Caco-2 (cell line): ENCODE results near the gene CCNB1IP1. TPM values are rescaled to one million over a fixed set of nuclear protein-coding genes. Genes with fewer than 3 reads are reported as not detected.

Source experiments
- Bru-seq: library from RNA; stranded (reverse); fragments of 400-500 nt; gene quantifications from one replicate; lab custom pipeline; 2021; lab: Mats Ljungman, UMichigan
- BruChase-seq, 2 experiments: library from RNA; stranded (reverse); fragments of 400-500 nt; gene quantifications; one replicate each; lab custom pipeline; 2021; lab: Mats Ljungman, UMichigan
- BruUV-seq: library from RNA; stranded (reverse); fragments of 400-500 nt; replicated peaks from 2 replicates; lab custom pipeline; 2021; lab: Mats Ljungman, UMichigan
- CTCF ChIA-PET: fragments of 300-600 bp; sonication (Branson Sonifier 250); formaldehyde crosslinking; loops from one replicate; lab custom pipeline; 2022; ENCODE audit warnings: antibody characterized with exemption; lab: Charles Lee
- POLR2A ChIA-PET: fragments of 300-600 bp; sonication (Branson Sonifier 250); formaldehyde crosslinking; loops from one replicate; lab custom pipeline; 2022; ENCODE audit warnings: antibody characterized with exemption; lab: Charles Lee
- DNase-seq, 2 experiments: peaks; one replicate each; pipeline versions ENCODE4 v3.0.0 to v3.0.0-alpha.2; 2020 to 2022
- H3K27me3 ChIP-seq: replicated peaks from 2 replicates; pipeline ENCODE4 v1.6.0; 2011; ENCODE audit warnings: low read length; ENCODE audit not compliant: control insufficient read depth, insufficient read depth
- H3K36me3 ChIP-seq: 2 replicates; pipeline ENCODE4 v1.5.1; 2011; ENCODE audit warnings: low read length; ENCODE audit not compliant: control insufficient read depth, insufficient read depth
- H3K4me1 ChIP-seq: fragments of 250-450 bp; sonication (Bioruptor Pico); 2 replicates; pipeline ENCODE4 v1.5.1; 2020; ENCODE audit warnings: mild to moderate bottlenecking
- H3K4me3 ChIP-seq: 2 replicates; pipeline ENCODE4 v1.5.1; 2011; ENCODE audit warnings: low read depth, mild to moderate bottlenecking, control low read depth, low read length
- H3K9me3 ChIP-seq: fragments of 250-450 bp; sonication (Bioruptor Pico); 2 replicates; pipeline ENCODE4 v1.5.1; 2020; ENCODE audit warnings: mild to moderate bottlenecking, moderate library complexity
- H3K27ac Mint-ChIP-seq: one replicate; pipeline ENCODE4 v1.8.0; 2022; ENCODE audit warnings: mixed read lengths; ENCODE audit not compliant: unreplicated experiment
- H3K27me3 Mint-ChIP-seq: one replicate; pipeline ENCODE4 v1.8.0; 2022; ENCODE audit warnings: mixed read lengths; ENCODE audit not compliant: insufficient read depth, unreplicated experiment
- H3K36me3 Mint-ChIP-seq: one replicate; pipeline ENCODE4 v1.8.0; 2022; ENCODE audit warnings: mild to moderate bottlenecking, mixed read lengths; ENCODE audit not compliant: insufficient read depth, unreplicated experiment
- H3K4me1 Mint-ChIP-seq: one replicate; pipeline ENCODE4 v1.8.0; 2022; ENCODE audit warnings: low read depth, mixed read lengths; ENCODE audit not compliant: unreplicated experiment
- H3K4me3 Mint-ChIP-seq: one replicate; pipeline ENCODE4 v1.8.0; 2022; ENCODE audit warnings: mild to moderate bottlenecking, moderate library complexity, mixed read lengths; ENCODE audit not compliant: unreplicated experiment
- H3K9me3 Mint-ChIP-seq: one replicate; pipeline ENCODE4 v1.8.0; 2022; ENCODE audit warnings: mixed read lengths; ENCODE audit not compliant: unreplicated experiment
- intact Hi-C: fragments of 100-400 bp; cut with micrococcal nuclease; formaldehyde crosslinking; loops from one replicate; pipeline ENCODE4 v1.10.0; 2022; ENCODE audit not compliant: unreplicated experiment
- long read RNA-seq: library from polyadenylated mRNA; stranded (forward); transcript quantifications from one replicate; pipeline ENCODE4 v2.0.0, GENCODE V29; 2022
- total RNA-seq: library from RNA; stranded (reverse); gene quantifications from 2 replicates; pipeline ENCODE4 v1.2.3, GENCODE V29; 2022
- TF ChIP-seq, protein P1 (sequence below), 2 experiments: fragments of 200-600 bp in 1 of 2; IDR thresholded peaks; 1 replicate in 1 of 2; 2 replicates in 1 of 2; pipeline versions ENCODE4 v1.5.1 to v1.8.0; 2011 to 2022; ENCODE audit warnings: antibody characterized with exemption in 1 of 2, control low read depth in 1 of 2, inconsistent platforms in 1 of 2, low read depth in 1 of 2, low read length in 1 of 2, mild to moderate bottlenecking in 1 of 2, moderate library complexity in 1 of 2; ENCODE audit not compliant: insufficient read depth in 1 of 2, severe bottlenecking in 1 of 2, unreplicated experiment in 1 of 2

Gene CCNB1IP1, protein sequence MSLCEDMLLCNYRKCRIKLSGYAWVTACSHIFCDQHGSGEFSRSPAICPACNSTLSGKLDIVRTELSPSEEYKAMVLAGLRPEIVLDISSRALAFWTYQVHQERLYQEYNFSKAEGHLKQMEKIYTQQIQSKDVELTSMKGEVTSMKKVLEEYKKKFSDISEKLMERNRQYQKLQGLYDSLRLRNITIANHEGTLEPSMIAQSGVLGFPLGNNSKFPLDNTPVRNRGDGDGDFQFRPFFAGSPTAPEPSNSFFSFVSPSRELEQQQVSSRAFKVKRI
- 111 and 118 TPM in 2 replicates for total RNA-seq
- Bru-seq, nascent RNA, result percentile 94 among the genes with signal in this experiment
- percentile 86 among the genes with signal in this experiment for BruChase-seq, experiment 1, labeled RNA remaining after a 2-hour chase
- BruChase-seq, experiment 2, labeled RNA remaining after a 6-hour chase, result percentile 90 among the genes with signal in this experiment
- long read RNA-seq, transcript CCNB1IP1-202 (7 exons, 1,479 nt), result major isoform, 50 of 79 reads
- long read RNA-seq, partial matches to known transcripts, result 15 of 79 reads
- long read RNA-seq, other reads (novel, unspliced or antisense), result 10 of 79 reads

GRCh38 chr14:20332788-20333493 lies at the start of gene CCNB1IP1:
CCNB1IP1 (minus strand) TSS chr14:20333279; CDS start chr14:20316523, 16,756 bp downstream.
- Histone ChIP-seq H3K27me3 (no peaks in the 10 kb centered on the region), H3K4me3 (peak within 1 kb of the TSS; percentile 60), H3K9me3 (no peaks in the 10 kb centered on the region), H3K4me1 (peaks cover 10% of the 10 kb centered on the region; the same call in 1 of the 2 replicates), H3K36me3 (no peaks in the 10 kb centered on the region)
- Mint-ChIP-seq H3K27me3 (no peaks in the 10 kb centered on the region), H3K4me1 (peaks cover 22% of the 10 kb centered on the region), H3K36me3 (peaks cover 31% of the 10 kb centered on the region), H3K9me3 (no peaks in the 10 kb centered on the region), H3K4me3 (peak within 1 kb of the TSS; percentile 96), H3K27ac (peak within 1 kb of the TSS; percentile 96)
- POLR2A ChIA-PET, result interaction anchor here (0.6 to 3.0 kb wide), 3 partner anchors 10 to 137 kb away, joined by 3 to 52 read pairs (median 12); partner anchors contain the start of genes PARP2 and PIP4P1
- TSS peak; percentile 85 for BruUV-seq
- CTCF ChIA-PET, result interaction anchor here (0.8 to 1.1 kb wide), 2 partner anchors 10 kb away, joined by 3 to 6 read pairs; partner anchors contain the start of gene PARP2
- TF ChIP-seq, protein P1, sequence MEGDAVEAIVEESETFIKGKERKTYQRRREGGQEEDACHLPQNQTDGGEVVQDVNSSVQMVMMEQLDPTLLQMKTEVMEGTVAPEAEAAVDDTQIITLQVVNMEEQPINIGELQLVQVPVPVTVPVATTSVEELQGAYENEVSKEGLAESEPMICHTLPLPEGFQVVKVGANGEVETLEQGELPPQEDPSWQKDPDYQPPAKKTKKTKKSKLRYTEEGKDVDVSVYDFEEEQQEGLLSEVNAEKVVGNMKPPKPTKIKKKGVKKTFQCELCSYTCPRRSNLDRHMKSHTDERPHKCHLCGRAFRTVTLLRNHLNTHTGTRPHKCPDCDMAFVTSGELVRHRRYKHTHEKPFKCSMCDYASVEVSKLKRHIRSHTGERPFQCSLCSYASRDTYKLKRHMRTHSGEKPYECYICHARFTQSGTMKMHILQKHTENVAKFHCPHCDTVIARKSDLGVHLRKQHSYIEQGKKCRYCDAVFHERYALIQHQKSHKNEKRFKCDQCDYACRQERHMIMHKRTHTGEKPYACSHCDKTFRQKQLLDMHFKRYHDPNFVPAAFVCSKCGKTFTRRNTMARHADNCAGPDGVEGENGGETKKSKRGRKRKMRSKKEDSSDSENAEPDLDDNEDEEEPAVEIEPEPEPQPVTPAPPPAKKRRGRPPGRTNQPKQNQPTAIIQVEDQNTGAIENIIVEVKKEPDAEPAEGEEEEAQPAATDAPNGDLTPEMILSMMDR (IDR thresholded peaks at IDR 0.05; ENCODE audit: insufficient read depth in 1 of 2, low read depth in 1 of 2, low read length in 1 of 2, severe bottlenecking in 1 of 2, unreplicated experiment in 1 of 2), result no peak
- intact Hi-C loops, result loop anchor here (1.0 to 2.0 kb wide), 2 partner anchors 10 to 122 kb away; partner anchors contain the start of genes APEX1, OSGEP and PARP2
- DNase-seq, result peak; percentile 69 to 76

GRCh38 chr14:20382526-20382925 lies 49.4 kb upstream of the CCNB1IP1 start:
- Histone ChIP-seq H3K9me3 (no peaks in the 10 kb centered on the region), H3K4me3 (no peak overlapping the region), H3K36me3 (peaks cover 4% of the 10 kb centered on the region), H3K4me1 (no peaks in the 10 kb centered on the region), H3K27me3 (no peaks in the 10 kb centered on the region)
- no peaks in the 10 kb centered on the region for H3K27me3 Mint-ChIP-seq
- intact Hi-C loops, result no loop called here
- no peak overlapping the region for H3K27ac Mint-ChIP-seq
- H3K36me3 Mint-ChIP-seq, result peaks cover 56% of the 10 kb centered on the region
- H3K9me3 Mint-ChIP-seq, result no peaks in the 10 kb centered on the region
- ChIA-PET CTCF (no interaction called here), POLR2A (no interaction called here)
- H3K4me1 Mint-ChIP-seq, result no peaks in the 10 kb centered on the region
- no peak for DNase-seq
- H3K4me3 Mint-ChIP-seq, result no peak overlapping the region
- TF ChIP-seq, protein P1 (IDR thresholded peaks at IDR 0.05; ENCODE audit: insufficient read depth in 1 of 2, low read depth in 1 of 2, low read length in 1 of 2, severe bottlenecking in 1 of 2, unreplicated experiment in 1 of 2), result no peak
- no TSS peak for BruUV-seq

GRCh38 chr14:20381341-20381740 lies 48.3 kb upstream of the CCNB1IP1 start:
- H3K36me3 Mint-ChIP-seq, result peaks cover 67% of the 10 kb centered on the region
- ChIA-PET CTCF (no interaction called here), POLR2A (interaction anchor here (0.5 kb wide), 1 partner anchor 66 kb away, joined by 4 read pairs; no protein-coding TSS in a partner anchor)
- no peak overlapping the region for H3K4me3 Mint-ChIP-seq
- TF ChIP-seq, protein P1 (IDR thresholded peaks at IDR 0.05; ENCODE audit: insufficient read depth in 1 of 2, low read depth in 1 of 2, low read length in 1 of 2, severe bottlenecking in 1 of 2, unreplicated experiment in 1 of 2), result no peak
- Histone ChIP-seq H3K4me1 (peaks cover 5% of the 10 kb centered on the region), H3K36me3 (peaks cover 4% of the 10 kb centered on the region), H3K9me3 (no peaks in the 10 kb centered on the region), H3K4me3 (no peak overlapping the region), H3K27me3 (no peaks in the 10 kb centered on the region)
- no peak overlapping the region for H3K27ac Mint-ChIP-seq
- BruUV-seq, result no TSS peak
- H3K27me3 Mint-ChIP-seq, result no peaks in the 10 kb centered on the region
- peaks cover 4% of the 10 kb centered on the region for H3K4me1 Mint-ChIP-seq
- intact Hi-C loops, result no loop called here
- no peaks in the 10 kb centered on the region for H3K9me3 Mint-ChIP-seq
- no peak for DNase-seq
